ENCODE results near the gene SETBP1. TPM values are rescaled to one million over a fixed set of nuclear protein-coding genes. Genes with fewer than 3 reads are reported as not detected.
"Not testable (repeated sequence)": the region's sequence is repeated elsewhere in the genome, so short reads cannot be mapped to it uniquely, and the experiment has no call there.

SETBP1 gene
- polyA plus RNA-seq, 2 donors, result 1.5 to 1.6 TPM

GRCh38 chr18:44799907-44800421 lies 119.3 kb downstream of the SETBP1 start:
- WGBS, 2 donors, result 32 to 49% methylated on average over 1 of the region's 1 CpG

GRCh38 chr18:44800766-44801165 lies 120.1 kb downstream of the SETBP1 start:
- not testable (repeated sequence) for H3K27me3 ChIP-seq (ENCODE audit: control insufficient read depth in 1 of 2, insufficient read depth in 2 of 2, low read length in 2 of 2); H3K36me3 ChIP-seq (ENCODE audit: control insufficient read depth in 2 of 2, insufficient read depth in 2 of 2, low read length in 1 of 2); H3K9me3 ChIP-seq (ENCODE audit: control insufficient read depth in 2 of 2, insufficient read depth in 1 of 2, low read depth in 1 of 2, low read length in 1 of 2); H3K4me1 ChIP-seq (ENCODE audit: control insufficient read depth in 2 of 2, insufficient read depth in 2 of 2, low read length in 1 of 2); H3K4me3 ChIP-seq (ENCODE audit: low read depth in 1 of 2, low read length in 2 of 2); H3K27ac ChIP-seq (ENCODE audit: low read depth in 2 of 2, low read length in 1 of 2)
- WGBS, 2 donors, result 96 to 98% methylated on average over 8 of the region's 8 CpGs

More at GRCh38 chr18:44799907-44800421, 119.3 kb downstream of the SETBP1 start:
- H3K4me3 ChIP-seq (ENCODE audit: low read depth in 1 of 2, low read length in 2 of 2), result no peak overlapping the region
- no peak overlapping the region for H3K27ac ChIP-seq (ENCODE audit: low read depth in 2 of 2, low read length in 1 of 2)
- H3K9me3 ChIP-seq (ENCODE audit: control insufficient read depth in 2 of 2, insufficient read depth in 1 of 2, low read depth in 1 of 2, low read length in 1 of 2), result no peaks in the 10 kb centered on the region
- H3K27me3 ChIP-seq (ENCODE audit: control insufficient read depth in 1 of 2, insufficient read depth in 2 of 2, low read length in 2 of 2), result no peaks in the 10 kb centered on the region
- no peaks in the 10 kb centered on the region for H3K4me1 ChIP-seq (ENCODE audit: control insufficient read depth in 2 of 2, insufficient read depth in 2 of 2, low read length in 1 of 2)
- H3K36me3 ChIP-seq (ENCODE audit: control insufficient read depth in 2 of 2, insufficient read depth in 2 of 2, low read length in 1 of 2), result no peaks in the 10 kb centered on the region

DNA sequence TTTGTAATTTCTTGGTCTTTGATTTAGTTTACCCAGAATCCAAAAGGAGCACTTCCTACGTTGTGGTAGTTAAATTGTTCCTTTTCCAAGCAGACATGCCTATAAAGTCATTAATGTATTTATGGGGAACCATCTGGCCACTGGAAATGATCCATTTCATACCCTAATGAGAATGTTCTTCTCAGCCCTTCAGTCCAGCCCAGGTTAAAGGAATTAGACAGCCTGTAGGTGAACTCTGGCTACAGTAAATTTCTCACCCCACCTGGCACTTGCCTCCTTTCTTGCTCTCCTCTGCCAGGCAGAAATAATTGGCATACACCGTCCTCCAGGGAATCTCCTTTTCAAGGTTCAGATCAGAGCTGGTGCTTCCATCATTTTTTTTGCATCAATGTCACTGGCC lies 121.1 kb downstream of the SETBP1 start:
- H3K4me3 ChIP-seq (ENCODE audit: low read depth in 1 of 2, low read length in 2 of 2), result no peak overlapping the region
- WGBS, 2 donors, result 74 to 88% methylated on average over 2 of the region's 2 CpGs
- no peaks in the 10 kb centered on the region for H3K27me3 ChIP-seq (ENCODE audit: control insufficient read depth in 1 of 2, insufficient read depth in 2 of 2, low read length in 2 of 2)
- no peaks in the 10 kb centered on the region for H3K9me3 ChIP-seq (ENCODE audit: control insufficient read depth in 2 of 2, insufficient read depth in 1 of 2, low read depth in 1 of 2, low read length in 1 of 2)
- no peak overlapping the region for H3K27ac ChIP-seq (ENCODE audit: low read depth in 2 of 2, low read length in 1 of 2)
- no peaks in the 10 kb centered on the region for H3K36me3 ChIP-seq (ENCODE audit: control insufficient read depth in 2 of 2, insufficient read depth in 2 of 2, low read length in 1 of 2)
- H3K4me1 ChIP-seq (ENCODE audit: control insufficient read depth in 2 of 2, insufficient read depth in 2 of 2, low read length in 1 of 2), result no peaks in the 10 kb centered on the region

GRCh38 chr18:44802508-44802907 lies 121.8 kb downstream of the SETBP1 start:
- Histone ChIP-seq H3K4me1 (ENCODE audit: control insufficient read depth in 2 of 2, insufficient read depth in 2 of 2, low read length in 1 of 2) (no peaks in the 10 kb centered on the region), H3K36me3 (ENCODE audit: control insufficient read depth in 2 of 2, insufficient read depth in 2 of 2, low read length in 1 of 2) (no peaks in the 10 kb centered on the region), H3K9me3 (ENCODE audit: control insufficient read depth in 2 of 2, insufficient read depth in 1 of 2, low read depth in 1 of 2, low read length in 1 of 2) (no peaks in the 10 kb centered on the region), H3K4me3 (ENCODE audit: low read depth in 1 of 2, low read length in 2 of 2) (no peak overlapping the region), H3K27me3 (ENCODE audit: control insufficient read depth in 1 of 2, insufficient read depth in 2 of 2, low read length in 2 of 2) (no peaks in the 10 kb centered on the region), H3K27ac (ENCODE audit: low read depth in 2 of 2, low read length in 1 of 2) (peak overlapping the region; percentile 30 to 53)
- WGBS, 2 donors, result 73 to 77% methylated on average over 3 of the region's 3 CpGs

GRCh38 chr18:44803019-44803650 lies 122.4 kb downstream of the SETBP1 start:
- Histone ChIP-seq H3K36me3 (ENCODE audit: control insufficient read depth in 2 of 2, insufficient read depth in 2 of 2, low read length in 1 of 2) (no peaks in the 10 kb centered on the region), H3K27ac (ENCODE audit: low read depth in 2 of 2, low read length in 1 of 2) (peak overlapping the region; percentile 30 to 53), H3K27me3 (ENCODE audit: control insufficient read depth in 1 of 2, insufficient read depth in 2 of 2, low read length in 2 of 2) (no peaks in the 10 kb centered on the region), H3K4me3 (ENCODE audit: low read depth in 1 of 2, low read length in 2 of 2) (no peak overlapping the region), H3K4me1 (ENCODE audit: control insufficient read depth in 2 of 2, insufficient read depth in 2 of 2, low read length in 1 of 2) (no peaks in the 10 kb centered on the region), H3K9me3 (ENCODE audit: control insufficient read depth in 2 of 2, insufficient read depth in 1 of 2, low read depth in 1 of 2, low read length in 1 of 2) (no peaks in the 10 kb centered on the region)
- 52 to 64% methylated on average over 7 of the region's 7 CpGs for WGBS, 2 donors

DNA sequence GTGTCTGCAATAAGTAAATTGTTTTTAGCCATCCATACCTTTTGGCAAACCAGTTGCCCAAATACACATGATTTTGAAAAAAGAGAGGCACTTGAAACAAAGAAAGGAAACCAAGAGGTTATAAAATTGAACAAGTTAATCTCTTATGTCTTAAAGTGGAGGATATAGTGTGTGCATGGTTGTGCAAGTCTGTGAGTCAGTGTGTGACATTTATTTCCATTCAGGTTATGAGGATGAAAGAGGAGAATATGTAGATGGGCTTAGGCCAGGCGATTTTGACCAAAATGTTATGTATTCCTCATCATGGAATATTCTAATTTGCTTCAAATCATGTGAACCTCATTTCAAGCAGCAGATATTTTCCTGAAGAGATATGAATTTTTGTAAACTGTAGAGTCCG lies 123.3 kb downstream of the SETBP1 start:
- Histone ChIP-seq H3K4me3 (ENCODE audit: low read depth in 1 of 2, low read length in 2 of 2) (no peak overlapping the region), H3K27me3 (ENCODE audit: control insufficient read depth in 1 of 2, insufficient read depth in 2 of 2, low read length in 2 of 2) (no peaks in the 10 kb centered on the region), H3K27ac (ENCODE audit: low read depth in 2 of 2, low read length in 1 of 2) (no peak overlapping the region), H3K36me3 (ENCODE audit: control insufficient read depth in 2 of 2, insufficient read depth in 2 of 2, low read length in 1 of 2) (no peaks in the 10 kb centered on the region), H3K4me1 (ENCODE audit: control insufficient read depth in 2 of 2, insufficient read depth in 2 of 2, low read length in 1 of 2) (no peaks in the 10 kb centered on the region), H3K9me3 (ENCODE audit: control insufficient read depth in 2 of 2, insufficient read depth in 1 of 2, low read depth in 1 of 2, low read length in 1 of 2) (no peaks in the 10 kb centered on the region)
- 85% methylated on average over 2 of the region's 2 CpGs for WGBS, 2 donors

- WGBS, 2 donors, result 84 to 86% methylated on average over 3 of the region's 3 CpGs
- Histone ChIP-seq H3K27ac (ENCODE audit: low read depth in 2 of 2, low read length in 1 of 2) (no peak overlapping the region), H3K36me3 (ENCODE audit: control insufficient read depth in 2 of 2, insufficient read depth in 2 of 2, low read length in 1 of 2) (no peaks in the 10 kb centered on the region), H3K9me3 (ENCODE audit: control insufficient read depth in 2 of 2, insufficient read depth in 1 of 2, low read depth in 1 of 2, low read length in 1 of 2) (no peaks in the 10 kb centered on the region), H3K4me1 (ENCODE audit: control insufficient read depth in 2 of 2, insufficient read depth in 2 of 2, low read length in 1 of 2) (no peaks in the 10 kb centered on the region), H3K4me3 (ENCODE audit: low read depth in 1 of 2, low read length in 2 of 2) (no peak overlapping the region), H3K27me3 (ENCODE audit: control insufficient read depth in 1 of 2, insufficient read depth in 2 of 2, low read length in 2 of 2) (no peaks in the 10 kb centered on the region)
Observed at GRCh38 chr18:44805176-44805575, 124.5 kb downstream of the SETBP1 start.

DNA sequence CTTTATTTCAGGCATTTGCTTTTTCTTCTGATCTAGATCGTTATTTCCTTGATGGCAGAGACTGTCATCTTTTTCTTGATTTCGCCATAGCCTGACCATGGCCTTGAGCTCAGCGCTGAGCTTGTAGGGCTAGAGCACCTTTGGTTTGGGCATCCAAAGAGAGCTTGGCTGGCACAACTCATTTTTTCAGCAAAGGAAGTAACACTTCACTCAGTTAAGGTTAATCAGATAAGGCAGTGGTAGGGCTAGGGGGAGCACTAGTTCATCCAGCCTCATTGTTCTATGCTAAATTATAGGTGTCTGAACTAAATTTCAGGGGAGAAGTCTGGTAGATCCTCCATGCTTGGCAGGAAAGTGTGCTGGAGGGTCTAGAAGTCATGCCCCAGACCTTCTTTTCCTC lies 125.0 kb downstream of the SETBP1 start:
- WGBS, 2 donors, result 79 to 93% methylated on average over 3 of the region's 3 CpGs
- no peak overlapping the region for H3K27ac ChIP-seq (ENCODE audit: low read depth in 2 of 2, low read length in 1 of 2)
- H3K27me3 ChIP-seq (ENCODE audit: control insufficient read depth in 1 of 2, insufficient read depth in 2 of 2, low read length in 2 of 2), result no peaks in the 10 kb centered on the region
- no peaks in the 10 kb centered on the region for H3K4me1 ChIP-seq (ENCODE audit: control insufficient read depth in 2 of 2, insufficient read depth in 2 of 2, low read length in 1 of 2)
- H3K9me3 ChIP-seq (ENCODE audit: control insufficient read depth in 2 of 2, insufficient read depth in 1 of 2, low read depth in 1 of 2, low read length in 1 of 2), result no peaks in the 10 kb centered on the region
- no peak overlapping the region for H3K4me3 ChIP-seq (ENCODE audit: low read depth in 1 of 2, low read length in 2 of 2)
- no peaks in the 10 kb centered on the region for H3K36me3 ChIP-seq (ENCODE audit: control insufficient read depth in 2 of 2, insufficient read depth in 2 of 2, low read length in 1 of 2)

GRCh38 chr18:44807766-44808165 lies 127.1 kb downstream of the SETBP1 start:
- H3K9me3 ChIP-seq (ENCODE audit: control insufficient read depth in 2 of 2, insufficient read depth in 1 of 2, low read depth in 1 of 2, low read length in 1 of 2), result no peaks in the 10 kb centered on the region

DNA sequence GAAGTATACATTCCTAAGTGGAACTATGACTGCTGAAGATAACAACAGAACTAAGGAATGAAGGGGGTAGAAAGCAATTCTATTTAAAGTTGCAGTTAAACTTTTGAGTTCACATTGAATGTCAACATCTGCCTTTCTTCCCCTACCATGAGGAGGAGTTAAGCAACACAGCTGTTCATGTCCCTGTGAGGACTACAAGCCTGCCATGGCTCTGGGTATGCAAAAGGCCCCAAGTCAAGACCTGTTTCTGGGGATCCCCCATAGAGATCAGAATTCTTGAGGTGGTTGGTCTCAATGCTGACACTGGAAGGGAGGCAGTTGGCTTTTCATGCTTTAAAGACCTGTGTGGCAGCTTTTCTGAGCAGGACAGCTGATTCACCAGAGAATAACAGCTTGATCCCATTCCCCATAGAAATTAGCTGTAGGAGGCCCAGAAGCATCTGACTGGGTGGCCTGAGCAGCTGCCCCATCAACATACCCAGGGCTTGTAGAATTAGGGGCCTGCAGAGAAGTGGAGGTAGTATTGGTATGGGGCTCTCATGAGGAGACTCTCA lies 131.0 kb downstream of the SETBP1 start:
- H3K27ac ChIP-seq (ENCODE audit: low read depth in 2 of 2, low read length in 1 of 2), result no peak overlapping the region
- no peak overlapping the region for H3K4me3 ChIP-seq (ENCODE audit: low read depth in 1 of 2, low read length in 2 of 2)
- no peaks in the 10 kb centered on the region for H3K36me3 ChIP-seq (ENCODE audit: control insufficient read depth in 2 of 2, insufficient read depth in 2 of 2, low read length in 1 of 2)
- no peaks in the 10 kb centered on the region for H3K27me3 ChIP-seq (ENCODE audit: control insufficient read depth in 1 of 2, insufficient read depth in 2 of 2, low read length in 2 of 2)
- no peaks in the 10 kb centered on the region for H3K9me3 ChIP-seq (ENCODE audit: control insufficient read depth in 2 of 2, insufficient read depth in 1 of 2, low read depth in 1 of 2, low read length in 1 of 2)
- peaks cover 0 to 2% of the 10 kb centered on the region in 2 donors for H3K4me1 ChIP-seq (ENCODE audit: control insufficient read depth in 2 of 2, insufficient read depth in 2 of 2, low read length in 1 of 2)

More at GRCh38 chr18:44807766-44808165, 127.1 kb downstream of the SETBP1 start:
- H3K36me3 ChIP-seq (ENCODE audit: control insufficient read depth in 2 of 2, insufficient read depth in 2 of 2, low read length in 1 of 2), result no peaks in the 10 kb centered on the region
- peaks cover 0 to 2% of the 10 kb centered on the region in 2 donors for H3K4me1 ChIP-seq (ENCODE audit: control insufficient read depth in 2 of 2, insufficient read depth in 2 of 2, low read length in 1 of 2)
- no peaks in the 10 kb centered on the region for H3K27me3 ChIP-seq (ENCODE audit: control insufficient read depth in 1 of 2, insufficient read depth in 2 of 2, low read length in 2 of 2)
- WGBS, 2 donors, result 51 to 78% methylated on average over 2 of the region's 2 CpGs
- no peak overlapping the region for H3K27ac ChIP-seq (ENCODE audit: low read depth in 2 of 2, low read length in 1 of 2)
- H3K4me3 ChIP-seq (ENCODE audit: low read depth in 1 of 2, low read length in 2 of 2), result no peak overlapping the region
